HG03025 (cell line): ENCODE results near the gene PPP1R17.

Experiments
- ATAC-seq: cut with Tn5 transposase; IDR thresholded peaks from one replicate; pipeline ENCODE4 v1.9.1; 2021; ENCODE audit warnings: mild to moderate bottlenecking, moderate library complexity; ENCODE audit not compliant: unreplicated experiment, low FRiP score

The PPP1R17 gene

GRCh38 chr7:31695859-31696614 lies 9.0 kb downstream of the PPP1R17 start:
- no peak for ATAC-seq

- no peak for ATAC-seq
Observed at GRCh38 chr7:31699050-31699449, 12.0 kb downstream of the PPP1R17 start.

DNA sequence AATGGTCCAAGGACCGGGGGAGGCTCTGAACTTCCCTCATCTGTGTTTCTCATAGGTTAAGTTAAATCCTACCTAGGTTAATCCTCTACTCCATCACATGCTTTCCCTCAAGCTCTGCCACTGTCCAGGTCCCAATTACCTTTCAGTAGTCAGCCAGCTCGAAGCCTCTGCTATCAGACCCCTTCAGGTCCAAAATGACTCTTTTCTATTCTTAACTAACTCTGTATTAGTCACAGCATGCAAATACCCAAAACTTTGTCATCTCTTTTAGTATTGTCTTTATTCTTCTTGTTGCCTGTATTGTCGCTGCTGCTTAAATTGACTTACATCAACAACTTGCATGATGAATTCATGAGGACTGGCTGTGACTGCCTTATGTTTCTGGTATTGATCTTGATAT lies 15.3 kb downstream of the PPP1R17 start:
- no peak for ATAC-seq

- peak; percentile 68 for ATAC-seq
Observed at GRCh38 chr7:31705377-31705776, 18.4 kb downstream of the PPP1R17 start.

GRCh38 chr7:31707089-31707488 lies 20.1 kb downstream of the PPP1R17 start:
- ATAC-seq, result no peak

DNA sequence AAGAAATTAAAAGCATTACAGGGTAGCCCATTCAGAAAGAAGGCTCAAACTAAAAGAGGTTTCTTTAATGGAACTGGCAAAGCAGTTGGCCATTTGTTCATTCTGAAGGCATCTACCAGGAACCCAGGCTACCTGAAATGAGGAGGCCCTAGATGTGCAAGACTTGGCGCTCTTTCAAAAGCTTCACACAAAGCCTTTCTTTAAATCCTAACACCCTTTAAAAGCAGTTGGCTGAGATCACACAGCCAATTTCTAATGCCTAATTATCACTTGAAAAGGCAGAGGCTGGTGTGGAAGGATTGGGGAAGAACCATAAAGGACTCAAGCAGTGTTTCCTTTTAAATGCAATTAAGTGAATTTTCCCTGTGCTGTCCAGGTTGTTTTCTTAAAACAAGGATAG lies 23.2 kb downstream of the PPP1R17 start:
- no peak for ATAC-seq

- no peak for ATAC-seq
Observed at GRCh38 chr7:31716355-31716754, 29.3 kb downstream of the PPP1R17 start.

- ATAC-seq, result no peak
Observed at GRCh38 chr7:31720366-31720765, 33.4 kb downstream of the PPP1R17 start.

DNA sequence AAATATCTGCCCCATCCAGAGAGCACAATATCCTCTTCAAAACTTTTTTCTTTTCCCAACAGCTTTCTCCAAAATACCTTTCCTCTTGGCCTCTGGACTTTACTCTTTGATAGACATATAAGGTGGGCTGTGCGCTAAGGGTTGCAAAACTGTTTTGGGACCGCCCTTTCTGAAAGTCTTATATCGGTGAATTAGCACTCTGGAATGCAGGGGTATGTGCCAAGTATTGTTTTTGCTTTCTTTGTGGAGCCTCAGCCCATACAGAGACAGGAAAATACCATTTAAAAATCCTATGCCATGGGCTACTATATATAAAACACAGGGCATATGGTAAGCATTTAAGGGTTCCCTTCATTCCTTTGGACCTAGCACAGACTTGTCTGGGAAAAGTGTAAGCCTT lies 37.7 kb downstream of the PPP1R17 start:
- no peak for ATAC-seq

- no peak for ATAC-seq
Observed at GRCh38 chr7:31729195-31729804, 42.3 kb downstream of the PPP1R17 start.

DNA sequence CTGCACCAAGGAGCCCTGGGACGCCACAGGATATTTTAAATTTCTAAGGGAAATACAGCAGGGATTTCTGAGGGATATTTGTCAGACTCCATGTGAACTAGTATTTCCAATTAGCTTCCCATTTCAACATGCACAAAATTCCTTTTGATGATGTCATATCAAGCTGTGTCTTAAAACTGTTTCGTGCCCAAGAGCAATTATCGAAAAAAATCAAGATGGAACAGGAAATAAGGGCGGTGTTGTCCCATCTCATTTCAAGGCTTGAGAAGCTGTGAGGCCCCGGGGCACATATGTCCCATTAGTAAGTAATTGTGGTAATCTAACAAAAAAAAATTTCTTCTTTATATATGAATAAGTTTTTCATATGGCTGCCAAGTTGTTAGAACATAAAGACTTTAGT lies 47.4 kb downstream of the PPP1R17 start:
- no peak for ATAC-seq

DNA sequence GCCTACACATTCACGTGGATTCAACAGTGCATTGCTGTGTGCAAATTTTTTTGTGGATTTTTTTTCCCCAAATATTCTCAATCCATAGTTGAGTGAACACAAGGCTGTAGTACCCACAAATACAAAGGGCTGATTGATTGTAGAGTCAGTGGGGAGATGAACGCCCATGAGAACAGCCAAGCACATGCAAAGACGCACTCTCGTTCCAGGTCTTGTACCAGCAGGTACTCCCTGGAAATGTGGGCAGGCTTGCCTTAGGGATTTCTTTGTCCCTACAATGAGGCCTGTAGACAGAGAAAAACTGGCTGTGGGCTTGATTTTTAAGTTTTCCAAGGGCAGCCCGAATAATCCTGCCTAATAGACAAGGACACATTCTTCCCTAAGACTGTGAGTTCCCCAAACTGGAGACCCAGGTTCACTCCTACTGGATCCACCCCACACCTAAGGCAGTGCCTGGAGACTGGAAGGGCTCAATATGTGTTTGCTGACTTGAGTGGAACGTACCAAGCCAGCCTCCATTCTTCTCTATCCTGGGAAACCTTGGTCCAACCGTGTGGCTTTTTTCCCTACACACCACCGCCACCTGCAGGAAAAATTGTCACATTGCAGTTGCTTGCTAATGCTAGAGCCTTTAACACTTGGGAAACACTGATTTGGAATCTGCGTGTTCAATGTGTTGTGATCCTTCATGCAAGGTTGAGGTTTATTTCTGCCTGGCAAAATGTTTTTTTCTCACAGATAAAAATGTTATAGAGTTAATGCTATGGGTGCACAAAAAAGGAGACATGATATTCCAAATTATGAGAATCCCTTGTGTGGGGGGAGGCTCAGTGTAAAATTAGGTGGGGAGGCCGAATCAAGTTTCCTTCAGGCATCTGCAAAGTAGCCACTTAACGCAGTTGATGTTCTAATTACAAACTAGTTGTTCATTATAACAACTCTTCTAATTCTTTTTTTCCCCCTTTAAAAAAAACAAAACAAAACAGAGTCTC lies 49.3 kb downstream of the PPP1R17 start:
- no peak for ATAC-seq

DNA sequence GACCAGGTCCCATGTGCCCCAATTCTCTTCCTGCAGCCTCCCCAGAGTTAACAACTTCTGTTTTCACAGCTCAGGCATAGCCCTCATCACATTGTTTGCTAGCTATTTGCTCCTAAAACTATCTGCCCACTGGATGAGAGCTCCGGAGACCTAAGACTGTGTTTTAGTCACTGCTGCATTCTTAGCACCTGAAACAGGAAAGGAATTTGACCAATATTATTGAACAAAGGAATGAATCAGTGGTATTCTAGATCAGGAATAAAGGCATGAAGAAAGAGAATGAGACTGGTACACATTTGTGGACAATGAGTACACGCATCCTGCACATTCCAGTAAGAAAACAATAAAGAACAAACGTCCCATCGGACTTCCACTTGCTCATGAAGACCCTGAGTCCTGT lies 54.8 kb downstream of the PPP1R17 start:
- ATAC-seq, result no peak

GRCh38 chr7:31744294-31744874 lies 57.4 kb downstream of the PPP1R17 start:
- ATAC-seq, result peak; percentile 51

GRCh38 chr7:31747553-31747952 lies 60.5 kb downstream of the PPP1R17 start:
- no peak for ATAC-seq

DNA sequence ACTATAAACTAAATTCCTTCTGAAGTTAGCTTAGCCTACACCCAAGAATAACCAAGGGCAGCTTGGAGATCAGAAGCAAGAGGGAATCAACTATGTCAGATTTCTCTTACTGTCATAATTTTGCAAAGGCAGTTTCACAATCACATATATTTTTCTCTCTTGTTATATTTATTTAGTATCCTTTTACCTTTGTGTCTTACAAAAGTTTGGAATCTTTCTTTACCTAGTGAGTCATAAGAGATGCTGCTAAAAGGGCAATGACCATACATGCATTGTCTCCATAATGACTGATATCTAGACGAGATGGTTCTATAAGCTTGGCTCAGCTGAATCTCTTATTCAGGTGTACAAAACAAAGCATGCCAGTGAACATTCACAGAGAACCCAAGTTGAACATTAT lies 61.1 kb downstream of the PPP1R17 start:
- no peak for ATAC-seq

DNA sequence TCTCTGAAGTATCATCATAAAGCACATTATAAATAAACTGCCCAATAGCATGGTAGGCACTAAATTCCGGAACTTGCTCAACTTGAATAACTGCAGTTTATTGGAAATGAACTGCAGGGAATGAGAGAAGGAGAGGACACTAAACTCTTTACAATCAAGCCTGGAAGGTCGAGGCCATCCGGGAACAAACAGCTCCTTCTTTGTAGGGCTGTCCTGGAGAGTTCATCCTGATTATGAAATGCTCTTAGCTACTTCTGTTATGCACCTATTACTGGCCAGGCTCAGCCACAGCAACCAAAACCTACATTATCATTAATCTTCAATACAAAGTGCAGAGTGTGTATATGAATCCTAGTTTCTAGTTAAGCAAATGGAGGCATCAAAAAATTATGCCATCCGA lies 64.7 kb downstream of the PPP1R17 start:
- ATAC-seq, result no peak
